Putamen (tissue), 1 donor: ENCODE data around the gene KCNQ1OT1.

ENCODE experiments used
- DNase-seq: peaks from one replicate; pipeline ENCODE4 v3.0.0-alpha.2; 2016; ENCODE audit warnings: low spot score

Gene KCNQ1OT1

DNA sequence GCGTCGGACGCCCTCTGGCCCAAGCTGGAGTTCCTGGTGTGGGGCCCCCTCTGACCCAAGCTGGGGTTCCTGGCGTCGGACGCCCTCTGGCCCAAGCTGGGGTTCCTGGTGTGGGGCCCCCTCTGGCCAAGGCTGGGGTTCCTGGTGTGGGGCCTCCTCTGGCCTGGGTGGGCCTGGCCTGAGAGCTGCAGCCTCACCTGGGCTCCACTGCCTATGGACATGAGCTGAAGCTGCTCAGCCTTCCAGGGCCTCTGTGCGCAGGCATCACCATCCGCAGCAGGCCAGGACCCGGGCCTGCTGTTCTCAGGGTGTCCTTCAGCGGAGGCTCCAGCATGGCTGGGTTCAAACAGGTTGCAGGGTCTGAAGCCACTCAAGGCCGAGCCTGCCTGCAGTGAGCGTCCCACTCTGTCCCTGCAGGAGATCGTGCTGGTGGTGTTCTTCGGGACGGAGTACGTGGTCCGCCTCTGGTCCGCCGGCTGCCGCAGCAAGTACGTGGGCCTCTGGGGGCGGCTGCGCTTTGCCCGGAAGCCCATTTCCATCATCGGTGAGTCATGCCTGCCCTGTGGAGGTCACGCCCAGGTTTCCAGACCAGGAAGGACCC lies 129.5 kb downstream of the KCNQ1OT1 start:
- no peak for DNase-seq

DNA sequence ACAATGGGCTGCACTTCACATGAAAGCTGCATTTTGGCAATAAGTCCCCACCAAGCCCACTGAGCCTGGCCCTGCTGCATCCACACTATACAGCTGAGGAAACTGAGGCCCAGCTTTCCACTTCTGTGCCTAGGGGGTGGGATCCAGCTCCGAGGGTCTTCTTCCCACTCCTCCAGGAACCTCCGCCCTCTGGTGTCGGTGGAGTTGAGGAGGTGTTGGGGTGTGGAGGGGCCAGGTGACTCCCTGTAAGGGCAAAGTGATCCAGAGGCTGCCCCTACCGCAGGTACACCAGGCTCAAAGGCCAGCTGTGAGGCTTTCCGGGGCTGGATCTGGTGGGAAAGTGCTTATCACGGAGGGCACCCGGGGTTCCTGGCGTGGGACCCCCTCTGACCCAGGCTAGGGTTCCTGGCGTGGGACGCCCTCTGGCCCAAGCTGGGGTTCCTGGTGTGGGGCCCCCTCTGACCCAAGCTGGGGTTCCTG lies 130.0 kb downstream of the KCNQ1OT1 start:
- DNase-seq: no peak

DNA sequence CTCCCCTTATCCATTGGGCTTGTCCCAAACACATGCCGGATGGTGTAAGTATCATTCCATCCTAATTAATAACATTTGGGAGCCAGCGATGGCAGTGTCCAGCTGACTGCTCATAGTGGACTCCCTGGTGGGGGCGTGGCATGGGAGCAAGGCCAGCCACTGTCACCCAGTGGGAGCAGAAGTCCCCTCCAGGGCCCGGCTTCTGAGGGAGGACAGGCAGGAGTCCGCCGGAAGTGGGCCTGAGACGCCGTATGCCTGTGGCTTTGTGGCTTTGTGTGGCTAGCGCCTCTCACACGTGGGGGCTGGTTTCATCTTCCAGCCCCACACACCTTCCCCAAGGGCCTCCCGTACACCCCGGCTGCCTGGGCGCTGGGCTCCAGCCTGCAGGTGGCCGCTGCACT lies 130.5 kb downstream of the KCNQ1OT1 start:
- no peak for DNase-seq

GRCh38 chr11:2567026-2567671 lies 132.6 kb downstream of the KCNQ1OT1 start:
- no peak for DNase-seq

DNA sequence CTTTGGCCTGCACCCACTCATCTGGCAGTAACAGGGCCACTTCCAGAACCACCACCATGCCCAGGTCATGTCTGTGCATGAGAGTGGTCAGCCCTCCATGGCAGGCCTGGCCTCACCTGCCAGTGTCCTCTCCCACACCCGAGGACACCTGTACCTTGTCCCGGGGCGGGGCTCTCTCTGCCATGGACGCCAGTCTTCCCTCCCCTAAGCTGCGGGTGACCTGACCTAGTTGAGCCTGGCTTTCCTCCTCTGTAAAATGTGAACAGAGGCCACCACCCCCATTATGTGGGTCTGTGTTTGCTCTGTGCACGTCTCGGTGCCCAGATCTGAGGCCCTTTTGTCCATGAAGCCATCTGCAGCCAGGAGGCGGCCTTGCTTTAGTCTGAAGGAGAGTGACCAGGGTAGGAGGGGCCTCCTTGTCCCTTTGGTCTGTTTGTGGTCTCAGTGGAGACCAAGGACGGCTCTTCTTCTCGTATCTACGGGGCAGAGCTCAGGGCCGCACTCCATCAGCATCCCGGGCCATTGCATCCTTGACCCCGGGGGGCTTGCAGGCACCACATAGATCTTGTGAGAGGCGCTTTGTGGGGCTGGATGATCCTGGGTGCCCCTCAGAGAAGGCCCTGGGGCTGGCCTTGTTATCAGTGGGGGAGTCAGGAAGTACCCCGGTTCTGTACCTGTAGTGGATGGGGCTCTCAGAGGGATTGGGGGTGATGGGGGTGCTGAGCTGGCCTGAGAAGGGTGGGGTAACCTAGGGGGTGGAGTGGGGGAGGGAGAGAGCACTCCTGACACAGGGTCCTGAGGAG lies 133.4 kb downstream of the KCNQ1OT1 start:
- no peak for DNase-seq

DNA sequence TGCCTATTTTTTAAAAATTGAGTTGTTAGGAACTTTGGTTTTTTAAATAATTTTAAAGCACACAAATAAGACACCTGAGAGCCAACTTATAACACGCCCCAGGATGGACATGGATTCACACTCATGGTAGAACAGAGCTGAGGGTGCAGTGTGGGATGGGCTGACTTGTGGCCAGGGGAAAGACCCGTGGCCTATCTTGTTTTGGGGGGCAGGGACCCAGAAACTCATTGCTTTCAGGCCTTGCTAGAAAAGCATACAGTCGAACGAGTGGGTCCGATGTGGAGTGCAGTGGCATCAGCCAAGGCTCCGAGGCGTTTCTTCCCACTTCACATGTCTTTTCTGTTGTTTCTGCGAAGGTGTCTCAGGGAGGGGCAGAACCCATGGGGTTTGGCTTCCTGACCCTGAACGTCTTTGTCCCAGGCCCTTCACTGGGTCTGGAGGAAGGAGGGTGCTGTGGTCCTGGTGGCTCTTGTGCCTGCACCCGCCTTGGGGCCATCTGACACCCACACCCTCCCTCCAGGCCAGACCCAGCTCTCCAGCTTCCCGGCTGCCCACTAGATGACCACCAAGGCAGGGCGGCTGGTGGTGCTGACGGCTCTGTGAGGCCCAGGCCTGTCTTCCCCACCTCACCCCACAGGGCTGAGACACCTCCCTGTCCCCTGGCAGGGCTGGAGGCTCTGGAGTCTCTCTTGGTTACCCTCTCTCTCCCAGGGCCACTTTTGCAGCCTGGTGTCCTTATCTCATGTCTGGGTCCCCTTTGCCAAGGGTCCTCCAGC lies 134.2 kb downstream of the KCNQ1OT1 start:
- DNase-seq: no peak

DNA sequence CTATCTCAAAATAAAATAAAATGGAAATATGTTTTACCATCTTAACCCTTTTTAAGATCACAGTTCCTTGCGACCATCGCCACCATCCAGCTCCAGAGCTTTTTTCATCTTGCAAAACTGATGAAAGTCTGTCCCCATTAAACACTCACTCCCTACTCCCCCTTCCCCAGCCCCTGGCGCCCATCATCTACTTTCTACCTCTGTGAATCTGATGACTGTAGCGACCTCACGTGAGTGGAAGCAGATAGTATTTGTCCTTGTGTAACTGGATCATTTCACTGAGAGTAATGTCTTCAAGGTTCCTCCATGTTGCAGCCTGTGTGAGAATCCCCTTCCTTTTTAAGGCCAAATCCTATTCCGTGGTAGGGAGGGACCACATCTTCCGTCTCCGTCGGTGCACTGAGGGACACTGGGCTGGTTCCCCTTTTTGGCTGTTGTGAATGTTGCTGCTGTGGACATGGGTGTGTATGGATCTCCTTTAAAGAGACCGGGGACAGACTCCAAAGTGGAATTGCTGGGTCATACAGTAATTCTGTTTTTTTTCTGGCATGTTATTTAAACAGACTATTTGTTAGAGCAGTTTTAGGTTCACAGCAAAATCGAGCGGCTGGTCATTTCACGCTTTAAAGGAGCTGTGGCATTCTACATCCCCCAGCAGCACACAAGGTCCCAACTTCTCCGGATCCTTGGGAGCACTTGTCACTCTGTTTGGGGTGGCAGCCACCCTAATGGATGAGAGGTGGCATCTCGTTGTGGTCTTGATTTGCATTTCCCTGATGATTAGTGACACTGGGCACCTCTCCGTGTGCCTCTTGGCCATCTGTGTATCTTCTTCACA lies 135.0 kb downstream of the KCNQ1OT1 start:
- DNase-seq: no peak

DNA sequence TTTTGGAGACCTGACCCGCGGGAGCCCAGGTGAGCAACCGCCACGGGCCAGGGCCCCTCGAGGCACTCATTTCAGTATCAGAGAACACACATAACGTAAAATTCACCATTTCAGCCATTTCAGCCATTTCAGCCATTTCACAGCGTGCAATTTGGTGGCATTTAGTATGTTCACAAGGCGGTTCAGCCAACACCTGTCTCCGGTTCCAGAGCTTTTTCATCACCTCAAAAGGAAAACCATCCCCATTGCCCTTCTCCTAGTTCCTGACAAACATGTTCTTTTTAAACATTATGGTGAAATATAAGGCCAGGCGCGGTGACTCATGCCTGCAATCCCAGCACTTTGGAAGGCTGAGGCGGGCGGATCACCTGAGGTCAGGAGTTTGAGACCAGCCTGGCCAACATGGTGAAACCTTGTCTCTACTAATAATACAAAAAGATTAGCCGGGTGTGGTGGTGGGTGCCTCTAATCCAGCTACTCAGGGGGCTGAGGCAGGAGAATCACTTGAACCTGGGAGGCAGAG lies 135.7 kb downstream of the KCNQ1OT1 start:
- no peak for DNase-seq

GRCh38 chr11:2563213-2564007 lies 136.4 kb downstream of the KCNQ1OT1 start:
- no peak for DNase-seq

GRCh38 chr11:2562890-2563212 lies 136.9 kb downstream of the KCNQ1OT1 start:
- DNase-seq: no peak

DNA sequence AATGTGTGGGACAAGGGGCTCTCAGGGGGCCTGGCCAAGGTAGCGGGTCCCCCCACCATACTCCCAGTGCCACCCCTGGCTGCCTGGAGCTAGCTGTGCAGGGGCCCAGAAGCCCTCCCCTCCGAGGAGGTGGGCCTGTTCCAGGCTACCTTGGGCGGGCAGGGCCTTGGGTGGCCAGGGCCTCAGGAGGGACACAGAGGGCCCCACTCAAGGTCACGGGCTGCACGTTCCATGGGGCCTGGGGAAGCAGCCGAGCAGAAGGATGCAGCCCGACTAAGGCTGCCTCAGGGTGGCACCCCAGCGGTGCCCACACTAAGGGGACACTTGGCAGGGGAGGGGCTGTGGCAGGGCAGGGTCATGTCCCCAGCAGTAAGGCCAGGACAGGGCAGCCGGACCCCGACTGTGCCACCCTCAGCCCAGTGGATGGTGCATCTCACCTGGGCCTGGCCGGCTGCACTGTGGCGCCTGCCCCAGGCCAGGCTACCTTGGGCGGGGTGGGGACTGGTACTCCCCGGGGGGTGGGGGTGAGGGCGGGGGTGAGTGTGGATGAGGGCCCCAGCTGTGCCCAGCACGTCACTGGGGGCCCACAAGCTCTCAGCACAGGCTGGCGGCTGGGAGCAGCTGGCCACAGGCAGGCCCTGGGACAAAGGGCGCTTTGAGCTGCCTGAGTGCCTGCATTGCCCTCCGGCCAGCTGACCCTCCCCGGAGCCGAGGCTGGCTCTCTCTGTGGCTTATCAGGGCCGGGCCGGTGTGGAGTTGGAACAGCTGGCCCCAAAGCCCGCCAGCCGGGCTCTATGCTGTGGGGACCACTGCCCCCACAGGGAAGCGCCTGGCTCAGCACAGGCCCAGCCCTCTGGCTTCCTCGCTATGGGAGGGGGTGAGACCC lies 137.9 kb downstream of the KCNQ1OT1 start:
- peak; percentile 89 for DNase-seq

DNA sequence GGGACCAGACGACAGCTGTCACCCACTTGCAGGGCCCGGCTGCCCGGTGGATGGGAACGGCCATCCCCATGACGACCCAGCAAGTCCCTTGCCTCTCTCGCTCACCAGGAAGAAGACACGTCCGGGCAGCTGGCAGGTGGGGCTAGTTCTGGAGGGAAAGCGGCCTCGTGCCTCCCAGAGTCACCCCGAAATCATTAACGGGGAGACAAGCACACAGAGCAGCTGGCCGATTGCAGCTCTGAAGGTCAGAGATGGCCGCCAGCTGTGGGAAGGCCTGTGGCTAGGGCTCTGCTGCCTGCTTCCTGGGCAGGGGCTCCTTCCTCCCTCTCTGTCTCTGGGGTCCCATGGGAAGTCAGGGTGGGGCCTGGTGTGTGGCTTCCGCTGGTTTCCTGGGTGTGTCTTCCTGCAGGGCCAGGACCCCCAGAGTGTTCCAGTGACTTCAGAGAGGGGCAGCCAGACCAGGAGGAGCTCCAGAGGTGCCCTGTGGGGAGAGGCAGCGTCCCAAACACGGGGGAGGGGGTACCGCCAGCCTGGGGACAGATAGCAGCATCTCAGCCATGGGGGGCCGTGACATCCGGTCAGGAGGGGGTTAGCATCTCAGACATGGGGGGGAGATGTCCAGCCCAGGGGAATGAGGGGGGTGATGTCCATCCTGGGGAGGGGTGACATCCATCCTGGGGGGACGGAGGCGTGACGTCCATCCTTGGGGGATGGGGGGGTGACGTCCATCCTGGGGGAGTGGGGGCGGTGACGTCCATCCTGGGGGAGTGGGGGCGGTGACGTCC lies 140.1 kb downstream of the KCNQ1OT1 start:
- DNase-seq: no peak

GRCh38 chr11:2558861-2559526 lies 140.8 kb downstream of the KCNQ1OT1 start:
- DNase-seq: no peak

DNA sequence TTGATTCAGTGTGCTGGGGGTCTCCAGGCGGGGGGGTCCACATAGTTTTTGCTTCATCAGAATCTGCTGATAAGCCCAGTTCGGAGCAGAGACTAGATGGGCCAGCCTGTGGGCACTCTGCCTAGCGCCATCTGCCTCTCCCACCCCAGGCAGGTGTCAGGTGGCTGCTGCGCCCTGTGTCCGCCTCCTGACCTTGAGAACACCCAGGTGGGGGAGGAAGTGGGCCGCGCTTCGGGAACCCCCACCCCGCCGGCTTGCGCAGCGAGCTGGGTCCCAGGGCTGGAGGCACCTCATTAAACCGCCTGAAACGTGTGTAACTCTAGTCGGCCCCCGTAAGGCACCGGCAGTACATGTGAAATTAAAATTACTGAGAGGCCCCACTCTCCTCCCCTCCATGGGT lies 141.4 kb downstream of the KCNQ1OT1 start:
- DNase-seq: no peak
